ENCODE results near the gene BANP. TPM values are rescaled to one million over a fixed set of nuclear protein-coding genes. Genes with fewer than 3 reads are reported as not detected.

The BANP gene
- total and polyA plus RNA-seq, 2 donors (not counting 3 experiments of a cell fraction or from before 2014, with no cell fraction given): 22.4 to 33.8 TPM

GRCh38 chr16:88048985-88049384, 97.8 kb downstream of the BANP start:
- FAIRE-seq: no peak
- Histone ChIP-seq H3K27me3 (ENCODE audit: control insufficient read depth in 2 of 2, insufficient read depth in 2 of 2, low read length in 2 of 2) (no peaks in the 10 kb centered on the region), H3K9me1 (replicated peaks; ENCODE audit: control insufficient read depth, extremely low read depth, insufficient read depth, low read length) (no peaks in the 10 kb centered on the region), H3K36me3 (ENCODE audit: control insufficient read depth in 2 of 2, extremely low read depth in 1 of 2, insufficient read depth in 2 of 2, low read length in 2 of 2) (peaks cover 0 to 5% of the 10 kb centered on the region in 2 experiments), H4K20me1 (replicated peaks; ENCODE audit: control insufficient read depth, extremely low read depth, insufficient read depth, low read length) (no peaks in the 10 kb centered on the region), H3K4me3 (replicated peaks in 1 of 3; ENCODE audit: insufficient read depth in 1 of 3, low read depth in 1 of 3, low read length in 3 of 3) (no peak overlapping the region), H3K9ac (replicated peaks; ENCODE audit: extremely low read depth, insufficient read depth, low read length) (no peak overlapping the region), H3K4me2 (ENCODE audit: insufficient read depth, low read length) (no peak overlapping the region), H3K9me3 (replicated peaks; ENCODE audit: control insufficient read depth, insufficient read depth, low read length) (no peaks in the 10 kb centered on the region), H3K27ac (ENCODE audit: insufficient read depth, low read depth, low read length) (no peak overlapping the region), H3K4me1 (ENCODE audit: control insufficient read depth, extremely low read depth, insufficient read depth, low read length) (no peaks in the 10 kb centered on the region), H3K79me2 (ENCODE audit: control insufficient read depth, insufficient read depth, low read length) (no peaks in the 10 kb centered on the region), H2AFZ (ENCODE audit: low read depth, low read length) (no peak overlapping the region)
- intact Hi-C loops (cut with micrococcal nuclease) (no loop called here), dilution Hi-C loops (cut with MboI; ENCODE audit: extremely low pct_ligation_motif_present, low sequenced_read_pairs) (no loop called here)
- no TSS peak for BruUV-seq (replicated peaks)
- TF ChIP-seq EZH2 (IDR thresholded peaks at IDR 0.05; ENCODE audit: borderline replicate concordance, low read depth, low read length, severe bottlenecking) (no peak), FOS (IDR thresholded peaks at IDR 0.05; ENCODE audit: borderline replicate concordance, insufficient read depth, low read length) (no peak), MYC (IDR thresholded peaks at IDR 0.05; ENCODE audit: low read depth, low read length) (no peak), MAX (IDR thresholded peaks at IDR 0.05; ENCODE audit: insufficient read depth, insufficient read length) (no peak)
- TF ChIP-seq, protein P1, sequence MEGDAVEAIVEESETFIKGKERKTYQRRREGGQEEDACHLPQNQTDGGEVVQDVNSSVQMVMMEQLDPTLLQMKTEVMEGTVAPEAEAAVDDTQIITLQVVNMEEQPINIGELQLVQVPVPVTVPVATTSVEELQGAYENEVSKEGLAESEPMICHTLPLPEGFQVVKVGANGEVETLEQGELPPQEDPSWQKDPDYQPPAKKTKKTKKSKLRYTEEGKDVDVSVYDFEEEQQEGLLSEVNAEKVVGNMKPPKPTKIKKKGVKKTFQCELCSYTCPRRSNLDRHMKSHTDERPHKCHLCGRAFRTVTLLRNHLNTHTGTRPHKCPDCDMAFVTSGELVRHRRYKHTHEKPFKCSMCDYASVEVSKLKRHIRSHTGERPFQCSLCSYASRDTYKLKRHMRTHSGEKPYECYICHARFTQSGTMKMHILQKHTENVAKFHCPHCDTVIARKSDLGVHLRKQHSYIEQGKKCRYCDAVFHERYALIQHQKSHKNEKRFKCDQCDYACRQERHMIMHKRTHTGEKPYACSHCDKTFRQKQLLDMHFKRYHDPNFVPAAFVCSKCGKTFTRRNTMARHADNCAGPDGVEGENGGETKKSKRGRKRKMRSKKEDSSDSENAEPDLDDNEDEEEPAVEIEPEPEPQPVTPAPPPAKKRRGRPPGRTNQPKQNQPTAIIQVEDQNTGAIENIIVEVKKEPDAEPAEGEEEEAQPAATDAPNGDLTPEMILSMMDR (IDR thresholded peaks at IDR 0.05; ENCODE audit: extremely low read depth in 1 of 2, insufficient read depth in 1 of 2, low read depth in 1 of 2, low read length in 2 of 2): no peak
- POLR2A ChIA-PET: no interaction called here
- DNase-seq (ENCODE audit: low read depth, low spot score): no peak
- CTCF ChIA-PET: interaction anchor here (0.9 kb wide), 1 partner anchor 12 kb away, joined by 3 read pairs; no protein-coding TSS in a partner anchor

Measured in endothelial cell of umbilical vein (primary cell).